Spleen (tissue), 7 donors: ENCODE results near the gene PCSK6.

Experiments
- CTCF ChIP-seq, 11 experiments: fragments of 200-600 bp in 7 of 11; fragments of 450-650 bp in 4 of 11; sonication (generic) in 4 of 11; IDR thresholded peaks in 8 of 11; conservative IDR thresholded peaks in 3 of 11; 1 replicate in 7 of 11; 2 replicates in 4 of 11; pipeline versions ENCODE4 v1.4.0 to v1.8.0; 2016 to 2021; ENCODE audit warnings: antibody characterized with exemption in 11 of 11, inconsistent platforms in 4 of 11, mild to moderate bottlenecking in 1 of 11
- POLR2A ChIP-seq, 3 donors: fragments of 450-650 bp; IDR thresholded peaks; one replicate each; pipeline ENCODE4 v1.5.1; 2017; ENCODE audit warnings: antibody characterized with exemption in 3 of 3, mild to moderate bottlenecking in 1 of 3
- donor health status: DM: no; HTN: no; CAD: no; lungs with moderate emphysema.
- donor health status: DM: no; HTN: no; CAD: no.
- donor health status: DM: no; HTN: no; CAD: no.

GRCh38 chr15:101499863-101500713, 10.6 kb upstream of the PCSK6 start:
- no peak for TF ChIP-seq CTCF (IDR thresholded peaks at IDR 0.05 in 8 of 11, conservative IDR thresholded peaks at IDR 0.05 in 3 of 11)
- TF ChIP-seq POLR2A (IDR thresholded peaks at IDR 0.05) = no peak
